HepG2 (cell line): Measurements from ENCODE around the gene ACSM2B.

ENCODE experiments used
- BHLHE40 ChIP-seq: IDR thresholded peaks from 2 replicates; pipeline ENCODE4 v1.6.1; 2011; ENCODE audit warnings: low read length, improper control_type of control experiment
- BRCA1 ChIP-seq: sonication (generic); formaldehyde crosslinking; IDR thresholded peaks from 2 replicates; pipeline ENCODE4 v1.4.0; 2020; ENCODE audit warnings: missing genetic modification reagents
- JUND ChIP-seq: sonication (generic); formaldehyde crosslinking; IDR thresholded peaks from 2 replicates; pipeline ENCODE4 v1.8.0; 2022; ENCODE audit warnings: mild to moderate bottlenecking, missing genetic modification reagents
- NPAS2 ChIP-seq: sonication (generic); formaldehyde crosslinking; IDR thresholded peaks from 2 replicates; pipeline ENCODE4 v1.8.0; 2022; ENCODE audit warnings: mild to moderate bottlenecking, missing genetic modification reagents, borderline replicate concordance
- TMF1 ChIP-seq: sonication (generic); formaldehyde crosslinking; IDR thresholded peaks from 2 replicates; pipeline ENCODE4 v1.8.1; 2022; ENCODE audit warnings: low read depth, missing genetic modification reagents
- ZBTB39 ChIP-seq: sonication (generic); formaldehyde crosslinking; IDR thresholded peaks from 2 replicates; pipeline ENCODE4 v1.5.0; 2020; ENCODE audit warnings: missing genetic modification reagents
- TF ChIP-seq, protein P1 (sequence below): sonication (generic); formaldehyde crosslinking; IDR thresholded peaks from 2 replicates; pipeline ENCODE4 v1.4.0; 2020; ENCODE audit warnings: missing genetic modification reagents
- TF ChIP-seq, protein P2 (sequence below): sonication (generic); formaldehyde crosslinking; IDR thresholded peaks from 2 replicates; pipeline ENCODE4 v1.5.0; 2020; ENCODE audit warnings: missing genetic modification reagents

- no peak for TF ChIP-seq BRCA1
- TF ChIP-seq ZBTB39 = no peak
- no peak for TF ChIP-seq JUND (CRISPR knock-in tag)
- TF ChIP-seq BHLHE40 = no peak
- TF ChIP-seq TMF1 (CRISPR knock-in tag) = no peak
- TF ChIP-seq, protein P1, sequence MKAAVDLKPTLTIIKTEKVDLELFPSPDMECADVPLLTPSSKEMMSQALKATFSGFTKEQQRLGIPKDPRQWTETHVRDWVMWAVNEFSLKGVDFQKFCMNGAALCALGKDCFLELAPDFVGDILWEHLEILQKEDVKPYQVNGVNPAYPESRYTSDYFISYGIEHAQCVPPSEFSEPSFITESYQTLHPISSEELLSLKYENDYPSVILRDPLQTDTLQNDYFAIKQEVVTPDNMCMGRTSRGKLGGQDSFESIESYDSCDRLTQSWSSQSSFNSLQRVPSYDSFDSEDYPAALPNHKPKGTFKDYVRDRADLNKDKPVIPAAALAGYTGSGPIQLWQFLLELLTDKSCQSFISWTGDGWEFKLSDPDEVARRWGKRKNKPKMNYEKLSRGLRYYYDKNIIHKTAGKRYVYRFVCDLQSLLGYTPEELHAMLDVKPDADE (CRISPR knock-in tag) = no peak
- TF ChIP-seq, protein P2, sequence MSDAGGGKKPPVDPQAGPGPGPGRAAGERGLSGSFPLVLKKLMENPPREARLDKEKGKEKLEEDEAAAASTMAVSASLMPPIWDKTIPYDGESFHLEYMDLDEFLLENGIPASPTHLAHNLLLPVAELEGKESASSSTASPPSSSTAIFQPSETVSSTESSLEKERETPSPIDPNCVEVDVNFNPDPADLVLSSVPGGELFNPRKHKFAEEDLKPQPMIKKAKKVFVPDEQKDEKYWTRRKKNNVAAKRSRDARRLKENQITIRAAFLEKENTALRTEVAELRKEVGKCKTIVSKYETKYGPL (CRISPR knock-in tag) = no peak
- TF ChIP-seq NPAS2 = no peak
These were observed 34.2 kb upstream of the ACSM2B start for GRCh38 chr16:20610211-20610891.
